Hepatocyte (in vitro differentiated cells): ENCODE results near the gene ANKRD50. TPM values are rescaled to one million over a fixed set of nuclear protein-coding genes. Genes with fewer than 3 reads are reported as not detected.

Experiments
- DNase-seq: peaks from one replicate; pipeline ENCODE4 v3.0.0-alpha.2; 2016; ENCODE audit warnings: low spot score
- H2AFZ ChIP-seq: fragments of 200-600 bp; sonication (generic); 2 replicates; pipeline ENCODE4 v1.6.0; 2016; ENCODE audit warnings: antibody characterized with exemption, mild to moderate bottlenecking
- H3K27ac ChIP-seq: fragments of 200-600 bp; sonication (generic); 2 replicates; pipeline ENCODE4 v1.5.1; 2016; ENCODE audit warnings: mild to moderate bottlenecking
- H3K27me3 ChIP-seq: fragments of 200-600 bp; sonication (generic); 2 replicates; pipeline ENCODE4 v1.6.1; 2016
- H3K36me3 ChIP-seq: fragments of 200-600 bp; sonication (generic); replicated peaks from 2 replicates; pipeline ENCODE4 v1.5.1; 2016; ENCODE audit warnings: low read depth; ENCODE audit not compliant: insufficient read depth
- H3K4me1 ChIP-seq: fragments of 200-600 bp; sonication (generic); 2 replicates; pipeline ENCODE4 v1.5.1; 2016; ENCODE audit warnings: mild to moderate bottlenecking, moderate library complexity; ENCODE audit not compliant: insufficient read depth
- H3K4me2 ChIP-seq: fragments of 200-600 bp; sonication (generic); 2 replicates; pipeline ENCODE4 v1.6.0; 2016
- H3K4me3 ChIP-seq: fragments of 200-600 bp; sonication (generic); 2 replicates; pipeline ENCODE4 v1.5.1; 2016; ENCODE audit warnings: mild to moderate bottlenecking
- H3K79me2 ChIP-seq: fragments of 200-600 bp; sonication (generic); 2 replicates; pipeline ENCODE4 v1.6.0; 2017; ENCODE audit warnings: mild to moderate bottlenecking
- H3K9me2 ChIP-seq: fragments of 200-600 bp; sonication (generic); replicated peaks from 2 replicates; pipeline ENCODE4 v1.6.0; 2017; ENCODE audit warnings: mild to moderate bottlenecking; ENCODE audit not compliant: insufficient read depth
- H3K9me3 ChIP-seq: fragments of 200-600 bp; sonication (generic); 2 replicates; pipeline ENCODE4 v1.5.1; 2016; ENCODE audit warnings: low read depth, mild to moderate bottlenecking
- H4K20me1 ChIP-seq: fragments of 200-600 bp; sonication (generic); 2 replicates; pipeline ENCODE4 v1.6.0; 2016; ENCODE audit warnings: mild to moderate bottlenecking; ENCODE audit not compliant: insufficient read depth, poor library complexity, severe bottlenecking
- EZH2 ChIP-seq: fragments of 200-600 bp; sonication (generic); IDR thresholded peaks from 2 replicates; pipeline ENCODE4 v1.6.1; 2016; ENCODE audit warnings: antibody characterized with exemption, mild to moderate bottlenecking, borderline replicate concordance
- EZH2phosphoT487 ChIP-seq: fragments of 200-600 bp; sonication (generic); IDR thresholded peaks from one replicate; pipeline ENCODE4 v1.6.1; 2018; ENCODE audit warnings: antibody characterized with exemption, mild to moderate bottlenecking, low read depth, moderate library complexity; ENCODE audit not compliant: unreplicated experiment, severe bottlenecking
- WGBS: methylation state at CpG from one replicate; pipeline ENCODE4 v1.1.6; 2016; ENCODE audit warnings: low lambda C conversion rate; ENCODE audit errors: missing lambda C conversion rate; 5-methylcytosine and 5-hydroxymethylcytosine counted together
- polyA plus RNA-seq: library from polyadenylated mRNA; unstranded; fragments of >200 nt; fragmentation: Nextera tagmentation; extraction: Ambion mirVana; gene quantifications from 2 replicates; pipeline ENCODE4 v1.2.1, GENCODE V29; 2016
- total RNA-seq: library from RNA; depleted of rRNA; stranded (reverse); fragments of >200 nt; gene quantifications from 2 replicates; pipeline ENCODE4 v1.2.3, GENCODE V29; 2014
- TF ChIP-seq, protein P1 (sequence below): fragments of 200-600 bp; sonication (generic); IDR thresholded peaks from 2 replicates; pipeline ENCODE4 v1.5.1; 2016; ENCODE audit warnings: antibody characterized with exemption, mild to moderate bottlenecking; ENCODE audit not compliant: poor library complexity

Gene ANKRD50, protein sequence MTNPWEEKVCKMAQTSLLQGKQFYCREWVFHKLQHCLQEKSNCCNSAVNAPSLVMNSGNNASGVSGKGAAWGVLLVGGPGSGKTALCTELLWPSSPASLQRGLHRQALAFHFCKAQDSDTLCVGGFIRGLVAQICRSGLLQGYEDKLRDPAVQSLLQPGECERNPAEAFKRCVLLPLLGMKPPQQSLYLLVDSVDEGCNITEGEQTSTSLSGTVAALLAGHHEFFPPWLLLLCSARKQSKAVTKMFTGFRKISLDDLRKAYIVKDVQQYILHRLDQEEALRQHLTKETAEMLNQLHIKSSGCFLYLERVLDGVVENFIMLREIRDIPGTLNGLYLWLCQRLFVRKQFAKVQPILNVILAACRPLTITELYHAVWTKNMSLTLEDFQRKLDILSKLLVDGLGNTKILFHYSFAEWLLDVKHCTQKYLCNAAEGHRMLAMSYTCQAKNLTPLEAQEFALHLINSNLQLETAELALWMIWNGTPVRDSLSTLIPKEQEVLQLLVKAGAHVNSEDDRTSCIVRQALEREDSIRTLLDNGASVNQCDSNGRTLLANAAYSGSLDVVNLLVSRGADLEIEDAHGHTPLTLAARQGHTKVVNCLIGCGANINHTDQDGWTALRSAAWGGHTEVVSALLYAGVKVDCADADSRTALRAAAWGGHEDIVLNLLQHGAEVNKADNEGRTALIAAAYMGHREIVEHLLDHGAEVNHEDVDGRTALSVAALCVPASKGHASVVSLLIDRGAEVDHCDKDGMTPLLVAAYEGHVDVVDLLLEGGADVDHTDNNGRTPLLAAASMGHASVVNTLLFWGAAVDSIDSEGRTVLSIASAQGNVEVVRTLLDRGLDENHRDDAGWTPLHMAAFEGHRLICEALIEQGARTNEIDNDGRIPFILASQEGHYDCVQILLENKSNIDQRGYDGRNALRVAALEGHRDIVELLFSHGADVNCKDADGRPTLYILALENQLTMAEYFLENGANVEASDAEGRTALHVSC (N-terminal part only)
- total RNA-seq (33.7 and 37.4 TPM in 2 replicates), polyA plus RNA-seq (6.7 and 7.3 TPM in 2 replicates)

DNA sequence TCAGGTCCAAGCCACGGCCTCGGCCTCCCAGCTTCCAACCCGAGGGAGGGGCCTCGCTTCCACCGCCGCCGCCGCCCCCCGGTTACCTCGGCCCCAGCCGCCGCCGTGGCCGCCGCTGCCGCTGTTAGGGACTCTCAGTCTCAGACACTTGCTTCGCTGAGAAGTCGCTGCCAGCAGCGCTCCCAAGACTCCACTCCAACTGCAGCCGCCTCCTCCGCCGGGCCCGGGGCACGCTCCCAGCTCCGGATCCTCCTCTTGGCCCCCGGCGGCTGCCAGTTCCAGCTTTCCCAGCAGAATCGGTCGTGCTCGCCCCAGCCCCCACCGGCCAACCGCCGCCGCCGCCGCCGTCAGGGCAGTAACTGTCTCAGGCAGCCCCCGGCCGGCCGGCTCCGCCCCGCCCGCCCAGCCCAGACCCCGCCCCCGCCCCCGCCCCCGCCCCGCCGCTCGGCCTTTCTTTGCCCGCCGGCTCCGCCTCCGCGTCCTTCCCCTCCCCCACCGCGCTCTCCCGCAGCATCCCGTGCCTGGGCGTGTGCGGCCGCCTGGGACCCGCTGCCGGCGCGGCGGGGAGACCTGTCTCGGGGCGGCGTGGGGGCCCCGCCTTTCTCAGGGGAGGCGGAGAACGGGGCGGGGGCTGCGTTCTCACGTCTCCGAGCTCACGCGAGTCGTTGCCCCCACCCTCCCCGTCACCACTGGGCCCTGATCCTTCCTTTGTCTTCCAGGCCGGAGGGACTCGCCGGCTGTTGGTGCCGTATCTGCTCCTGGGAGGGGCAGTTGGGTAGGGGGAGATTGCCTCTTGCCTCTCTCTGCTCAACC, at the start of gene ANKRD50:
TSS of gene ANKRD50 (minus strand) at position 361 of the 813 bp plus-strand sequence. CDS start 2,221 bp downstream, outside the sequence.
- H2AFZ ChIP-seq, result peak within 1 kb of the TSS; percentile 91
- WGBS, result 3% methylated on average over 17 of the region's 85 CpGs

DNA sequence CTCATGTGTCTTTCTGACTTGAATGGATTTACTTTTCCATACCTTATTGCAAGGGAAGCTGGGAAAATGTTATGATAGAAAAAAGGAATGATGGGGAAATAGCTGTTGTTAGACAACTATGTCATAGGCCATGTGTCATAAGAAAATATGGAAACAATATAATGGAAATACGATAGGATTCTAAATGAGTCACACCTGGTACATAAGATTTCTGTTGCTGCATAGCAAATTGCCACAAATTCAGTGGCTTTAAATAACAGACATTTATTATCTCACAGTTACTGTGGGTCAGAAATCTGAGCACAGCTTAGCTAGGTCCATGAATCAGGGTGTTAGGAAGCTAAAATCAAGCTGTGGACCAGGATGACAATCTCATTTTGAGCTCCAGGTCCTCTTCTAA, 44.6 kb upstream of the ANKRD50 start:
- 88% methylated on average over 1 of the region's 1 CpG for WGBS
- H3K27ac ChIP-seq, result no peak overlapping the region

More for the DNA sequence above, at the start of gene ANKRD50:
- Histone ChIP-seq H4K20me1 (peaks cover 34% of the 10 kb centered on the region), H3K27ac (peak within 1 kb of the TSS; percentile 100), H3K27me3 (no peaks in the 10 kb centered on the region), H3K4me1 (peaks cover 14% of the 10 kb centered on the region), H3K79me2 (peaks cover 42% of the 10 kb centered on the region), H3K36me3 (no peaks in the 10 kb centered on the region), H3K4me2 (peak within 1 kb of the TSS; percentile 84), H3K9me3 (no peaks in the 10 kb centered on the region), H3K9me2 (no peaks in the 10 kb centered on the region), H3K4me3 (peak within 1 kb of the TSS; percentile 83)
- TF ChIP-seq, protein P1, sequence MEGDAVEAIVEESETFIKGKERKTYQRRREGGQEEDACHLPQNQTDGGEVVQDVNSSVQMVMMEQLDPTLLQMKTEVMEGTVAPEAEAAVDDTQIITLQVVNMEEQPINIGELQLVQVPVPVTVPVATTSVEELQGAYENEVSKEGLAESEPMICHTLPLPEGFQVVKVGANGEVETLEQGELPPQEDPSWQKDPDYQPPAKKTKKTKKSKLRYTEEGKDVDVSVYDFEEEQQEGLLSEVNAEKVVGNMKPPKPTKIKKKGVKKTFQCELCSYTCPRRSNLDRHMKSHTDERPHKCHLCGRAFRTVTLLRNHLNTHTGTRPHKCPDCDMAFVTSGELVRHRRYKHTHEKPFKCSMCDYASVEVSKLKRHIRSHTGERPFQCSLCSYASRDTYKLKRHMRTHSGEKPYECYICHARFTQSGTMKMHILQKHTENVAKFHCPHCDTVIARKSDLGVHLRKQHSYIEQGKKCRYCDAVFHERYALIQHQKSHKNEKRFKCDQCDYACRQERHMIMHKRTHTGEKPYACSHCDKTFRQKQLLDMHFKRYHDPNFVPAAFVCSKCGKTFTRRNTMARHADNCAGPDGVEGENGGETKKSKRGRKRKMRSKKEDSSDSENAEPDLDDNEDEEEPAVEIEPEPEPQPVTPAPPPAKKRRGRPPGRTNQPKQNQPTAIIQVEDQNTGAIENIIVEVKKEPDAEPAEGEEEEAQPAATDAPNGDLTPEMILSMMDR, result no peak
- TF ChIP-seq EZH2phosphoT487 (no peak), EZH2 (no peak)
- peak; percentile 97 for DNase-seq

DNA sequence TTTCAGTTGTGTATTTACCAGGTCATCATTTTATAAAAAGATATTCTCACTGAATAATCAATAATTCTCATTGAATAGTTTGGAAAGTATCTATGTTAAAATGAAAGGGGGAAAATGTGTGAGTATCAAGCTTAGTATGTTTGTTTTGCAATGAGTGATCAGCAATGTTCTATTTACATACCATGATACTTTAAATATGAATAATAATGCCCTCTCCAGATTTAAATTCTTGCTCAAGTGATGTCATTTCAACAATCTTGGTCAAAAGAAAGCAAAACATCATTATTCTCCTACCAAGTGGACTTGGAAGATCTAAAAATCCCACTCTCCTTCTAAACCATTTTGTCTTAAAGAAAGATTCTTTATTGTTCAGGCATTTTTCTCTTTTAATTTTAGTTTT, 42.1 kb upstream of the ANKRD50 start:
- Histone ChIP-seq H3K9me3 (no peaks in the 10 kb centered on the region), H3K27me3 (no peaks in the 10 kb centered on the region), H3K4me2 (no peak overlapping the region), H3K4me3 (no peak overlapping the region), H3K79me2 (no peaks in the 10 kb centered on the region), H4K20me1 (no peaks in the 10 kb centered on the region), H3K9me2 (no peaks in the 10 kb centered on the region), H3K36me3 (no peaks in the 10 kb centered on the region), H3K27ac (no peak overlapping the region), H2AFZ (no peak overlapping the region), H3K4me1 (no peaks in the 10 kb centered on the region)
- no peak for DNase-seq
- TF ChIP-seq EZH2phosphoT487 (no peak), EZH2 (no peak)
- TF ChIP-seq, protein P1, result no peak

More for the DNA sequence above, 44.6 kb upstream of the ANKRD50 start:
- H3K4me2 ChIP-seq, result no peak overlapping the region
- no peak overlapping the region for H3K4me3 ChIP-seq
- H3K27me3 ChIP-seq, result no peaks in the 10 kb centered on the region
- no peaks in the 10 kb centered on the region for H3K79me2 ChIP-seq
- no peaks in the 10 kb centered on the region for H3K9me2 ChIP-seq
- no peak for TF ChIP-seq EZH2phosphoT487
- TF ChIP-seq, protein P1, result no peak
- H4K20me1 ChIP-seq, result no peaks in the 10 kb centered on the region
- no peaks in the 10 kb centered on the region for H3K36me3 ChIP-seq
- no peak overlapping the region for H2AFZ ChIP-seq
- no peaks in the 10 kb centered on the region for H3K9me3 ChIP-seq
- no peaks in the 10 kb centered on the region for H3K4me1 ChIP-seq
- DNase-seq, result no peak
